ENCODE results near the gene UBA3.

DNA sequence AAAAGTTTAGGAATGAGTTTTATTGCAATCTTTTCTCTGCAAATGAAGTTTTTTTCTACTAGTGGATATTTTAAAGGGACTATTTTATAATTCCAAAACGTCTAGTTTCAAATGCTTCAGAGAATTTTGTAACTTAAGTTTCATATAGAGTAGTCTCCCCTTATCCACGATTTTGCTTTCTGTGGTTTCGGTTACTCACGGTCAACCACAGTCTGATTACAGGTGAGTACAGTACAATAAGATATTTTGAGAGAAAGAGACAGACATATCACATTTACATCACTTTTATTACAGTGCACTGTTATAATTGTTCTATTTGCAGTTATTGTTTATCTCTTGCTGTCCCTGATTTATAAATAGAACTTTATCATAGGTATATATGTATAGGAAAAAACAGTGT, 59.3 kb downstream of the UBA3 start:
- TF ChIP-seq, protein P1, sequence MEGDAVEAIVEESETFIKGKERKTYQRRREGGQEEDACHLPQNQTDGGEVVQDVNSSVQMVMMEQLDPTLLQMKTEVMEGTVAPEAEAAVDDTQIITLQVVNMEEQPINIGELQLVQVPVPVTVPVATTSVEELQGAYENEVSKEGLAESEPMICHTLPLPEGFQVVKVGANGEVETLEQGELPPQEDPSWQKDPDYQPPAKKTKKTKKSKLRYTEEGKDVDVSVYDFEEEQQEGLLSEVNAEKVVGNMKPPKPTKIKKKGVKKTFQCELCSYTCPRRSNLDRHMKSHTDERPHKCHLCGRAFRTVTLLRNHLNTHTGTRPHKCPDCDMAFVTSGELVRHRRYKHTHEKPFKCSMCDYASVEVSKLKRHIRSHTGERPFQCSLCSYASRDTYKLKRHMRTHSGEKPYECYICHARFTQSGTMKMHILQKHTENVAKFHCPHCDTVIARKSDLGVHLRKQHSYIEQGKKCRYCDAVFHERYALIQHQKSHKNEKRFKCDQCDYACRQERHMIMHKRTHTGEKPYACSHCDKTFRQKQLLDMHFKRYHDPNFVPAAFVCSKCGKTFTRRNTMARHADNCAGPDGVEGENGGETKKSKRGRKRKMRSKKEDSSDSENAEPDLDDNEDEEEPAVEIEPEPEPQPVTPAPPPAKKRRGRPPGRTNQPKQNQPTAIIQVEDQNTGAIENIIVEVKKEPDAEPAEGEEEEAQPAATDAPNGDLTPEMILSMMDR (IDR thresholded peaks at IDR 0.05; ENCODE audit: low read length), result no peak
- no peak for TF ChIP-seq EZH2 (optimal IDR thresholded peaks at IDR 0.05; ENCODE audit: low read depth, low read length)
- TF ChIP-seq EZH2phosphoT487 (IDR thresholded peaks at IDR 0.05; ENCODE audit: low read length), result no peak
